Fibroblast of gingiva (primary cell): ENCODE data around the gene ZNF679.
A peak's percentile ranks its signal among the peaks of the same experiment; 100 is the strongest.
"Not testable (repeated sequence)": the region's sequence is repeated elsewhere in the genome, so short reads cannot be mapped to it uniquely, and the experiment has no call there.

ENCODE experiments used
- DNase-seq: peaks from one replicate; pipeline ENCODE4 v3.0.0-alpha.2; 2011; ENCODE audit warnings: low read depth

The ZNF679 gene

DNA sequence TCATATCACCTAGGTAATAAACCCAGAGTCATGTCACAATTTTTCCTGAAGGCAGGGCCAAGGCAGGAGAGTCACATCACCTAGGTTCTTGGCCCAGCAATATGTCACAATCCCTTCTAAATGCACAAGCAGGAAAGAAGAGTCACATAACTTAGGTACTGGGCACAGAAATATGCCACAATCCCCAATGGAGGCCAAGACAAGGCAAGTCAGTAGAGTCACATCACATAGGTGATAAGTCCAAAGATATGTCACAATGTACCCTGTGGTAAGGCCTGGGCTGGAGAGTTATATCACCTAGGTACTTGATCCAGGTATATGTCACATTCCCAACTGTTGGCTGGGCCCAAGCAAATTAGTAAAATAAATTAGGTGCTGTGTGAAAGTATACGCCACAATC, at the start of gene ZNF679:
ZNF679 (plus strand) TSS at position 301 of the 400 bp plus-strand sequence. CDS start 20,644 bp downstream, outside the sequence.
- DNase-seq: not testable (repeated sequence)

DNA sequence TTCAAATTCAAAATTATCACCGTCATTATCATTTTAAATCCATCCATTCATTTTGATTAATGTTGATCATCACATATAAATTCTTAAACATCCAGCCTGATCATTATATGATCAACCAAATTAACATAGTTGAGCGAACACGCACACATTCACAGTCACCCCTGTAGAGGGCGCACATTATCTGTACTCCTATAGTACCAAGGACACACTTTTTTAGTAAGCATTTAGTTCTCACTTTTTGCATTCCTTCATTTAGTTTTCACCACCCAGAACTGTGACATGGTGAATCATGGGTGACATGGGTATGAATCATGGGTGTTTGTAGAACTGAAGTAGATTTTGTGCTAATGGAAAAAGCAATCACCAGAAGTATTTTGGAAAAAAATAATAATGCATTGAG, 47.3 kb upstream of the ZNF679 start:
- no peak for DNase-seq

- no peak for DNase-seq
Observed at GRCh38 chr7:64181586-64181985, 46.7 kb upstream of the ZNF679 start.

DNA sequence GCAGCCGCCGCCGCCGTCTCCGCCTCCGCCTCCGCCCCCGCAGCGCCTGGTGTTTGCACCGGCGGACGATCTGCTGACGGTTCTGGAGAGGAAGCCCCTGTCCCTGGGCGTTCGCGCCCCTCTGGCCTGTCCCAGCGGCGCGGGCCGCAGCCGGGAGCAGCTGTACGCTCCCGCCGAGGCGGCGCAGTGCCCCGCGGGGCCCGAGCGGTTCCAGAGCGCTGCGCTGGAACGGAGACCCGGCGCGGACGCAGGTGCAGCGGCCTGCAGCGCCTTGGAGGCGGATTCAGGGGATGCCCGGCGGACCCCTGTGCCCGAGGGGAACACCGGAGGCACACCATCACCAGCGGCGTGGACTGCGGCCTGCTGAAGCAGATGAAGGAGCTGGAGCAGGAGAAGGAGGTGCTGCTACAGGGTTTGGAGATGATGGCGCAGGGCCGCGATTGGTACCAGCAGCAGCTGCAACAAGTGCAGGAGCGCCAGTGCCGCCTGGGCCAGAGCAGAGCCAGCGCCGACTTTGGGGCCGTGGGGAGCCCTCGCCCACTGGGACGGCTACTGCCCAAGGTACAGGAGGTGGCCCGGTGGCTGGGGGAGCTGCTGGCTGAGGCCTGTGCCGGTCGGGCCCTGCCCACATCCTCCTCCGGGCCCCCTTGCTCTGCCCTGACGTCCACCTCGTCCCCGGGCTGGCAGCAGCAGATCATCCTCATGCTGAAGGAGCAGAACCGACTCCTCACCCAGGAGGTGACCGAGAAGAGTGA, 46.1 kb upstream of the ZNF679 start:
- no peak for DNase-seq

GRCh38 chr7:64183126-64183742, 45.0 kb upstream of the ZNF679 start:
- DNase-seq: no peak

DNA sequence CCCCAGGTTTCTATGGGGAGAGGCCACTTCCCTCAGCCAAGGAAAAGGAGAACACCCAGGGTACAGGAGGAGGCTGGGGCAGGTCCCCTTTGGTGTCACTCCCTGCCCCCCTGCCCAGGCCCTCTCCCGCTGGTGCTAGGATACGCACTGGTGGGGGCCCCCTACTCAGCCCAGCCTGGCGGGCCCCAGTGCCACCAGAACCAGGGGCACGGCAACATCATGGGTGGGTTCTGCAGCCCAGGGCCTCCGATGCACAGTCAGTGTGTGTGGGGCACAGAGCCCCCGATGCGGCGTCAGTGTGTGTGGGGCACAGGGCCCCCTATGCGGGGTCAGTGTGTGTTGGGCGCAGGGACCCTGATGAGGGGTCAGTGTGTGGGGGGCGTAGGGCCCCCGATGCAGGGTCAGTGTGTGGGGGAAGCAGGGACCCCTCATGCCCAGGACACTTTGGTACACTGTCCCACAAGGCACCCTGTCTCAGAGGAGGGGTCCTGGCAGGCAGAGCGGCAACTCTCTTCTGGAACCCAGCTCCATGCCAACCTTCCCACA, 44.4 kb upstream of the ZNF679 start:
- DNase-seq: no peak

DNA sequence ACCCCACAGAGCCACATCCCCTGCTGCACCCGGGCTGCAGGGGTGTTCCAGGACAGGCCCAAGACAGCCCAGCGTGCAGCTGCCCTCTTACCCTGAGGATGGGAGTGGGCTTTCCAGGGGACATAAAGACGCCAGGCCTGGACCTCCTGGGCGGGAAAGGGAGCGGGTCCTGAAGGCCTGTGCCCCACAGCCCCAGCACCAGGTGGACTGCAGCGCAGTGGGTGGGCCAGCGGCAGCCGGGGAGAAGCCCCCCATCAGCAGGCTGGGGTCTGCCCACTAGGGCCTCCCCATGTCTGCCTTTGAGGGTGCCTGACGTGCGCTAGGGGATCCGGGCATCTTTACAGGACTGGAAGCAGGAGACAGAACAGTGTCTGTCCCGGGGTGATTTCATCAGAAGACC, 43.9 kb upstream of the ZNF679 start:
- no peak for DNase-seq

GRCh38 chr7:64187408-64187807, 40.9 kb upstream of the ZNF679 start:
- no peak for DNase-seq

GRCh38 chr7:64192148-64192704, 36.0 kb upstream of the ZNF679 start:
- no peak for DNase-seq

DNA sequence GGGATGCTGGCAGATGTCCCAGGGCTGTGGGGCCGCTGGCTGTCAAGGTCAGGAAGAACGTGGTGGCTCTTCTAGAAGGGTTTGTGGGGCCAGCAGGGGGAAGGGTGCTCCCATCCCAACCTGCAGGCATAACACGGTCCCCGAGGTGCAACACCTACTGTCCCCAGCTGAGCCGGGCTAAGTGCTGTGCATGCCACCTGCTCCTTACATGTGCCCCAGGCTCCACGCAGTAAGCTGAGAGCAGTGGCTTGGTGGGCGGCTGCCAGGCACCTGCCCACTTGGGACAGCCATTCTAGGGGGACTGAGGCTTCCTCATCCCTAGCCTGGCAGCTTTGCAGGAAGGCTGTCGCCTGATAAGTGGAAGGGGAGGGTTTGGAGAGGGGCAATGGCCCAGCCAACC, 35.5 kb upstream of the ZNF679 start:
- DNase-seq: no peak

- DNase-seq: no peak
Observed at GRCh38 chr7:64206903-64207302, 21.4 kb upstream of the ZNF679 start, which contains the start of gene ZNF735. Gene ZNF735, plus strand, starts transcription at chr7:64207203. Its CDS starts 0 bp downstream, at chr7:64207203.

- not testable (repeated sequence) for DNase-seq
Observed at GRCh38 chr7:64219710-64220298, 8.5 kb upstream of the ZNF679 start.

- no peak for DNase-seq
Observed at GRCh38 chr7:64223366-64223765, 4.9 kb upstream of the ZNF679 start.

- DNase-seq: no peak
Observed at GRCh38 chr7:64266341-64266919, 38.2 kb downstream of the ZNF679 start.

- DNase-seq: no peak
Observed at GRCh38 chr7:64277630-64278029, 49.4 kb downstream of the ZNF679 start.

- no peak for DNase-seq
Observed at GRCh38 chr7:64294701-64295420, 66.6 kb downstream of the ZNF679 start.

GRCh38 chr7:64297418-64297817, 69.1 kb downstream of the ZNF679 start:
- DNase-seq: not testable (repeated sequence)

- DNase-seq: no peak
Observed at GRCh38 chr7:64300641-64301405, 72.5 kb downstream of the ZNF679 start.

DNA sequence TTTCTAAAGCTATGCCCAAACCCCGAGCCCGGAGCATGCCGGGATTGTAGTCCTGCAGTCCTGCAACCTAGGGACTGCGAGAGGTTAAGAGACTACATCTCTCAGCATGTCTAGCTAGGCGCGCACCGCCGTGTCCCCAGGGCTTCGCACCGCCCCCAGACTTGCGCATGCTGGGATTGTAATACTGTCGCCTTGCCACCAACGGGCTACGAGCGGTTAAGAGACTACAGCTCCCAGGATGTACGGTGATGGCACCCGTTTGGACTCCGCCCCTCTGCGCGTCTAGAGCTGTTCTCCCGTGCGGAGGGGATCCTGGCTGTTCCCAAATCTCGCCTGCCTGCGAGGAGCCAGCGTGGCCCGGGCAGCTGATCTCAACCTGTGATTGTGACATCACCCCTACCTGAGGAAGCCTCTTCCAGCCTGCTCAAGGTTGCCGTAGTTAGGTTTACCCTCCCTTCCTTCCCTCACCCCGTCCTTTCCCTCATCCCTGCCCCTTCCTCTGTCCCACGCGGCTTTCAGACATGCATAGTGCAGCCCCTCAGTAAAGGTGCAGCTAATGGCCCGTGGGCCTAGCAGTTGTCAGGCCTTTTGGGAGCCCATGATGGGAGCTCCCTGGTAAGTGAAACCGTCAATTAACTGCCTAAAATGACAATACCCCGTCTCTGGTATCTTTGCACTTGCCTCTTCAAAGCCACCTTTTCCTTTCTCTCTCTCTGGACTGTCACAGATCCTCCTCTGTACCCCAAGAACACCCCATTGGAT, 79.2 kb downstream of the ZNF679 start:
- peak; percentile 96 for DNase-seq

DNA sequence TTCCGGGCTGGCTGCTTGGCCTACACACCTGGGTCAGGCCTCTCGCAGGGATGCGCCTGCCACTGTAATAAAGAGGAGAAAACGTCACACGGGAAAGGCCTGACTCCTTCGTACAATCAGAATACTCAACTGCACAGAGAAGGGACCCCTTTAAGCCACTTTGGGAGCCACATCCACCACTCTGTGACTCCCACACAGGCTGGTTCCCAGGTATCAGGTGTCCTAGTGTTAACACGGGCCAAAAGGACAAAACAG, 79.7 kb downstream of the ZNF679 start:
- DNase-seq: no peak
